ENCODE measurements around the gene IFT122. TPM values are rescaled to one million over a fixed set of nuclear protein-coding genes. Genes with fewer than 3 reads are reported as not detected.

The IFT122 gene
- total and polyA plus RNA-seq, 3 experiments from 2014 or later = 4.3 to 16.5 (median 16.4) TPM

- no peaks in the 10 kb centered on the region for H3K27me3 ChIP-seq (ENCODE audit: insufficient read depth, low read length, poor library complexity, severe bottlenecking)
- Mint-ChIP-seq H3K4me1 (peaks cover 15 to 26% (median 17%) of the 10 kb centered on the region in 3 donors), H3K27ac (no peak overlapping the region), H3K36me3 (peaks cover 0 to 13% (median 1%) of the 10 kb centered on the region in 3 donors), H3K9me3 (no peaks in the 10 kb centered on the region), H3K4me3 (no peak overlapping the region), H3K27me3 (no peaks in the 10 kb centered on the region)
- no peak overlapping the region for H3K27ac ChIP-seq (ENCODE audit: low read depth, low read length)
- H3K9me3 ChIP-seq (ENCODE audit: low read length) = no peaks in the 10 kb centered on the region
- CTCF ChIA-PET = interaction anchor here (1.2 kb wide), 1 partner anchor 671 kb away, joined by 3 read pairs; no protein-coding TSS in a partner anchor
- no peak for DNase-seq
- no peaks in the 10 kb centered on the region for H3K36me3 ChIP-seq (ENCODE audit: insufficient read depth, low read length)
- no peak overlapping the region for H3K4me3 ChIP-seq (ENCODE audit: low read length)
- POLR2A ChIA-PET = interaction anchor here (1.1 kb wide), 1 partner anchor 25 kb away, joined by 3 read pairs; no protein-coding TSS in a partner anchor
- peaks cover 7% of the 10 kb centered on the region for H3K4me1 ChIP-seq (ENCODE audit: insufficient read depth, low read length)
Observed at GRCh38 chr3:129425619-129426018, 14.4 kb upstream of the IFT122 start.

GRCh38 chr3:129428007-129428375, 12.0 kb upstream of the IFT122 start:
- no peaks in the 10 kb centered on the region for H3K27me3 ChIP-seq (ENCODE audit: insufficient read depth, low read length, poor library complexity, severe bottlenecking)
- ChIA-PET POLR2A (interaction anchor here (2.5 kb wide), 1 partner anchor 11 kb away, joined by 15 read pairs; the partner anchor contains the start of genes IFT122 and MBD4), CTCF (interaction anchor here (0.7 to 1.4 kb wide), 5 partner anchors 11 to 569 kb away, joined by 3 to 7 read pairs (median 3); a partner anchor contains a TSS)
- H3K36me3 ChIP-seq (ENCODE audit: insufficient read depth, low read length) = peaks cover 14% of the 10 kb centered on the region
- H3K4me1 ChIP-seq (ENCODE audit: insufficient read depth, low read length) = peaks cover 7% of the 10 kb centered on the region
- Mint-ChIP-seq H3K4me1 (peaks cover 15 to 26% (median 17%) of the 10 kb centered on the region in 3 donors), H3K36me3 (peaks cover 0 to 37% (median 10%) of the 10 kb centered on the region in 3 donors), H3K9me3 (no peaks in the 10 kb centered on the region), H3K27me3 (no peaks in the 10 kb centered on the region), H3K27ac (peak overlapping the region in 6 of 8 donors; percentile 25 to 86 (median 58)), H3K4me3 (peak overlapping the region in 6 of 7 donors; percentile 83 to 88 (median 85))
- no peaks in the 10 kb centered on the region for H3K9me3 ChIP-seq (ENCODE audit: low read length)
- H3K4me3 ChIP-seq (ENCODE audit: low read length) = peak overlapping the region; percentile 71
- DNase-seq = no peak
- H3K27ac ChIP-seq (ENCODE audit: low read depth, low read length) = no peak overlapping the region

GRCh38 chr3:129428376-129429079, 11.5 kb upstream of the IFT122 start, which contains the start of gene EFCAB12:
TSS of gene EFCAB12 (minus strand) at chr3:129428636. CDS start at chr3:129428488, 148 bp downstream.
- Histone ChIP-seq H3K4me3 (ENCODE audit: low read length) (peak within 1 kb of the TSS; percentile 71), H3K9me3 (ENCODE audit: low read length) (no peaks in the 10 kb centered on the region), H3K27me3 (ENCODE audit: insufficient read depth, low read length, poor library complexity, severe bottlenecking) (no peaks in the 10 kb centered on the region), H3K27ac (ENCODE audit: low read depth, low read length) (peak within 1 kb of the TSS; percentile 3), H3K4me1 (ENCODE audit: insufficient read depth, low read length) (peaks cover 7% of the 10 kb centered on the region), H3K36me3 (ENCODE audit: insufficient read depth, low read length) (peaks cover 18% of the 10 kb centered on the region)
- CTCF ChIA-PET = interaction anchor here (0.7 to 1.4 kb wide), 5 partner anchors 10 to 569 kb away, joined by 3 to 7 read pairs (median 3); a partner anchor contains a TSS
- Mint-ChIP-seq H3K4me3 (peak within 1 kb of the TSS; percentile 46 to 88 (median 84)), H3K36me3 (peaks cover 0 to 42% (median 10%) of the 10 kb centered on the region in 3 donors), H3K4me1 (peaks cover 15 to 26% (median 17%) of the 10 kb centered on the region in 3 donors), H3K27ac (peak within 1 kb of the TSS; percentile 25 to 95 (median 80)), H3K9me3 (no peaks in the 10 kb centered on the region), H3K27me3 (no peaks in the 10 kb centered on the region)
- POLR2A ChIA-PET = interaction anchor here (2.5 kb wide), 1 partner anchor 11 kb away, joined by 15 read pairs; the partner anchor contains the start of genes IFT122 and MBD4
- peak; percentile 78 to 91 (median 87) for DNase-seq

GRCh38 chr3:129429080-129429451, 11.0 kb upstream of the IFT122 start:
- no peaks in the 10 kb centered on the region for H3K27me3 Mint-ChIP-seq
- no peak for DNase-seq
- H3K9me3 Mint-ChIP-seq = no peaks in the 10 kb centered on the region
- no peaks in the 10 kb centered on the region for H3K27me3 ChIP-seq (ENCODE audit: insufficient read depth, low read length, poor library complexity, severe bottlenecking)
- peaks cover 24% of the 10 kb centered on the region for H3K36me3 ChIP-seq (ENCODE audit: insufficient read depth, low read length)
- peak overlapping the region; percentile 3 for H3K27ac ChIP-seq (ENCODE audit: low read depth, low read length)
- H3K4me3 Mint-ChIP-seq = peak overlapping the region in 6 of 7 donors; percentile 83 to 88 (median 85)
- ChIA-PET CTCF (interaction anchor here (1.2 to 1.3 kb wide), 2 partner anchors 10 to 11 kb away, joined by 3 to 4 read pairs; partner anchors contain the start of genes IFT122 and MBD4), POLR2A (interaction anchor here (2.5 kb wide), 1 partner anchor 10 kb away, joined by 15 read pairs; the partner anchor contains the start of genes IFT122 and MBD4)
- peak overlapping the region in 7 of 8 donors; percentile 25 to 95 (median 80) for H3K27ac Mint-ChIP-seq
- H3K4me1 Mint-ChIP-seq = peaks cover 19 to 28% (median 21%) of the 10 kb centered on the region in 3 donors
- H3K9me3 ChIP-seq (ENCODE audit: low read length) = no peaks in the 10 kb centered on the region
- peaks cover 7% of the 10 kb centered on the region for H3K4me1 ChIP-seq (ENCODE audit: insufficient read depth, low read length)
- H3K4me3 ChIP-seq (ENCODE audit: low read length) = no peak overlapping the region
- peaks cover 0 to 47% (median 11%) of the 10 kb centered on the region in 3 donors for H3K36me3 Mint-ChIP-seq

GRCh38 chr3:129429602-129430001, 10.4 kb upstream of the IFT122 start:
- Mint-ChIP-seq H3K4me1 (peaks cover 22 to 33% (median 26%) of the 10 kb centered on the region in 3 donors), H3K27me3 (no peaks in the 10 kb centered on the region), H3K9me3 (no peaks in the 10 kb centered on the region), H3K36me3 (peaks cover 0 to 52% (median 11%) of the 10 kb centered on the region in 3 donors), H3K27ac (peak overlapping the region in 7 of 8 donors; percentile 35 to 95 (median 74)), H3K4me3 (peak overlapping the region in 1 of 7 donors; percentile 54)
- no peaks in the 10 kb centered on the region for H3K9me3 ChIP-seq (ENCODE audit: low read length)
- no peak for DNase-seq
- no peak overlapping the region for H3K27ac ChIP-seq (ENCODE audit: low read depth, low read length)
- ChIA-PET POLR2A (interaction anchor here (2.5 kb wide), 1 partner anchor 9 kb away, joined by 15 read pairs; the partner anchor contains the start of genes IFT122 and MBD4), CTCF (interaction anchor here (1.3 kb wide), 1 partner anchor 11 kb away, joined by 4 read pairs; the partner anchor contains the start of genes IFT122 and MBD4)
- peaks cover 26% of the 10 kb centered on the region for H3K36me3 ChIP-seq (ENCODE audit: insufficient read depth, low read length)
- no peaks in the 10 kb centered on the region for H3K27me3 ChIP-seq (ENCODE audit: insufficient read depth, low read length, poor library complexity, severe bottlenecking)
- no peak overlapping the region for H3K4me3 ChIP-seq (ENCODE audit: low read length)
- H3K4me1 ChIP-seq (ENCODE audit: insufficient read depth, low read length) = peaks cover 7% of the 10 kb centered on the region

GRCh38 chr3:129432036-129432435, 8.0 kb upstream of the IFT122 start:
- Histone ChIP-seq H3K9me3 (ENCODE audit: low read length) (no peaks in the 10 kb centered on the region), H3K4me1 (ENCODE audit: insufficient read depth, low read length) (peaks cover 17% of the 10 kb centered on the region), H3K4me3 (ENCODE audit: low read length) (no peak overlapping the region), H3K27ac (ENCODE audit: low read depth, low read length) (no peak overlapping the region), H3K27me3 (ENCODE audit: insufficient read depth, low read length, poor library complexity, severe bottlenecking) (no peaks in the 10 kb centered on the region), H3K36me3 (ENCODE audit: insufficient read depth, low read length) (peaks cover 31% of the 10 kb centered on the region)
- no peak for DNase-seq
- no peaks in the 10 kb centered on the region for H3K9me3 Mint-ChIP-seq
- no peak overlapping the region for H3K4me3 Mint-ChIP-seq
- POLR2A ChIA-PET = no interaction called here
- peak overlapping the region in 2 of 8 donors; percentile 18 to 48 for H3K27ac Mint-ChIP-seq
- no peaks in the 10 kb centered on the region for H3K27me3 Mint-ChIP-seq
- peaks cover 43 to 57% (median 51%) of the 10 kb centered on the region in 3 donors for H3K4me1 Mint-ChIP-seq
- CTCF ChIA-PET = no interaction called here
- peaks cover 0 to 74% (median 16%) of the 10 kb centered on the region in 3 donors for H3K36me3 Mint-ChIP-seq

- Histone ChIP-seq H3K27ac (ENCODE audit: low read depth, low read length) (no peak overlapping the region), H3K4me3 (ENCODE audit: low read length) (no peak overlapping the region), H3K9me3 (ENCODE audit: low read length) (no peaks in the 10 kb centered on the region), H3K27me3 (ENCODE audit: insufficient read depth, low read length, poor library complexity, severe bottlenecking) (no peaks in the 10 kb centered on the region), H3K4me1 (ENCODE audit: insufficient read depth, low read length) (peaks cover 18% of the 10 kb centered on the region), H3K36me3 (ENCODE audit: insufficient read depth, low read length) (peaks cover 31% of the 10 kb centered on the region)
- ChIA-PET POLR2A (no interaction called here), CTCF (no interaction called here)
- Mint-ChIP-seq H3K4me1 (peaks cover 46 to 62% (median 54%) of the 10 kb centered on the region in 3 donors), H3K4me3 (no peak overlapping the region), H3K9me3 (no peaks in the 10 kb centered on the region), H3K27ac (no peak overlapping the region), H3K36me3 (peaks cover 0 to 79% (median 16%) of the 10 kb centered on the region in 3 donors), H3K27me3 (no peaks in the 10 kb centered on the region)
- DNase-seq = no peak
Observed at GRCh38 chr3:129432671-129433070, 7.4 kb upstream of the IFT122 start.
